ENCODE data around the gene FAM78A.

FAM78A gene

DNA sequence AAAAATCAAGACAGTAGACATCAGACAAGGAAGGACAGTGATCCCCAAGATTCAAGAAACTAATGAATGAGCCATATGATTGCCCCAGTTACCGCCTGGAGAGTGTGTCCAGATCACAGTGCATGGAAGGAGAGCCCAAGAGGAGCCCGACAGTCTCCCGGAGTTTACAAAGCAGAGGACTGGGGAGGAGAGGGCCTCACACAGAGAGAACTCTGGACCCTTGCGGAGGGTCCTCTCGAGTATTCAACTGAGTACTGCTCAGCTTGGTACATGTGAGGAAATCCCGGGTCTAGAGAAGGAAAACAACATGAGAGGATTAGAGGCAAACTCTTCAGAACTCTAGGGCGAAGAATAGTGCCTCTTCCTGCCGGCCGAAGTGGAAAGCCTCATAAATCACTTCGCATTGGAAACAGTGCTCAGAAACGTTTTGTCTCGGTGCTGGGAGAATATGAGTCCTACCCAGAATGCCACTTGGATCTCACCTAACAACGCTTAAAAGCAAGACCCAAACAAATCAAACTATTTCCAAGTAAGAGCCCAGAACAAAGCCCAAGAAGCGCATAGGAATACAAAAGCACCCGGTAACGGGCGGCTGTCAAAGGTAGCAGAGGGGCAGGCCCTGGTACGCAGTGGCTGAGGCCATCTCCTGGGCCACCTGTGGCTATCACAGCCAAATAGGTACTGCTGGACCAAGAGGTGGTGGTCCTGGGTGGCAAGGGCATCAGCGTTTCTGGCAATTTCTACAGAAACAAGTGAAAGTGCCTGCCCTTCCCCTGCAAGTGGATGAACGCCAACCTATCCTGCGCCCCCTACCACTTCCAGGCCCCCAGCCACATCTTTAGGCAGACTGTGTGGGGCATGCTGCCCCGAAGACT is 36.0 kb downstream of the FAM78A start:
- no peak for TF ChIP-seq ZNF8 (CRISPR knock-in tag; IDR thresholded peaks at IDR 0.05)
- no peak for TF ChIP-seq ZFP3 (CRISPR knock-in tag; IDR thresholded peaks at IDR 0.05)
- no peak for TF ChIP-seq BACH2 (CRISPR knock-in tag; IDR thresholded peaks at IDR 0.05; ENCODE audit: borderline replicate concordance)
- no peak for TF ChIP-seq OSR1 (CRISPR knock-in tag; IDR thresholded peaks at IDR 0.05)
- TF ChIP-seq GLIS3 (CRISPR knock-in tag; IDR thresholded peaks at IDR 0.05): no peak
- no peak for TF ChIP-seq PPARA (CRISPR knock-in tag; IDR thresholded peaks at IDR 0.05; ENCODE audit: borderline replicate concordance)
- TF ChIP-seq, protein P1, sequence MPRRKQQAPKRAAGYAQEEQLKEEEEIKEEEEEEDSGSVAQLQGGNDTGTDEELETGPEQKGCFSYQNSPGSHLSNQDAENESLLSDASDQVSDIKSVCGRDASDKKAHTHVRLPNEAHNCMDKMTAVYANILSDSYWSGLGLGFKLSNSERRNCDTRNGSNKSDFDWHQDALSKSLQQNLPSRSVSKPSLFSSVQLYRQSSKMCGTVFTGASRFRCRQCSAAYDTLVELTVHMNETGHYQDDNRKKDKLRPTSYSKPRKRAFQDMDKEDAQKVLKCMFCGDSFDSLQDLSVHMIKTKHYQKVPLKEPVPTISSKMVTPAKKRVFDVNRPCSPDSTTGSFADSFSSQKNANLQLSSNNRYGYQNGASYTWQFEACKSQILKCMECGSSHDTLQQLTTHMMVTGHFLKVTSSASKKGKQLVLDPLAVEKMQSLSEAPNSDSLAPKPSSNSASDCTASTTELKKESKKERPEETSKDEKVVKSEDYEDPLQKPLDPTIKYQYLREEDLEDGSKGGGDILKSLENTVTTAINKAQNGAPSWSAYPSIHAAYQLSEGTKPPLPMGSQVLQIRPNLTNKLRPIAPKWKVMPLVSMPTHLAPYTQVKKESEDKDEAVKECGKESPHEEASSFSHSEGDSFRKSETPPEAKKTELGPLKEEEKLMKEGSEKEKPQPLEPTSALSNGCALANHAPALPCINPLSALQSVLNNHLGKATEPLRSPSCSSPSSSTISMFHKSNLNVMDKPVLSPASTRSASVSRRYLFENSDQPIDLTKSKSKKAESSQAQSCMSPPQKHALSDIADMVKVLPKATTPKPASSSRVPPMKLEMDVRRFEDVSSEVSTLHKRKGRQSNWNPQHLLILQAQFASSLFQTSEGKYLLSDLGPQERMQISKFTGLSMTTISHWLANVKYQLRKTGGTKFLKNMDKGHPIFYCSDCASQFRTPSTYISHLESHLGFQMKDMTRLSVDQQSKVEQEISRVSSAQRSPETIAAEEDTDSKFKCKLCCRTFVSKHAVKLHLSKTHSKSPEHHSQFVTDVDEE (CRISPR knock-in tag; IDR thresholded peaks at IDR 0.05): no peak
- TF ChIP-seq, protein P2, sequence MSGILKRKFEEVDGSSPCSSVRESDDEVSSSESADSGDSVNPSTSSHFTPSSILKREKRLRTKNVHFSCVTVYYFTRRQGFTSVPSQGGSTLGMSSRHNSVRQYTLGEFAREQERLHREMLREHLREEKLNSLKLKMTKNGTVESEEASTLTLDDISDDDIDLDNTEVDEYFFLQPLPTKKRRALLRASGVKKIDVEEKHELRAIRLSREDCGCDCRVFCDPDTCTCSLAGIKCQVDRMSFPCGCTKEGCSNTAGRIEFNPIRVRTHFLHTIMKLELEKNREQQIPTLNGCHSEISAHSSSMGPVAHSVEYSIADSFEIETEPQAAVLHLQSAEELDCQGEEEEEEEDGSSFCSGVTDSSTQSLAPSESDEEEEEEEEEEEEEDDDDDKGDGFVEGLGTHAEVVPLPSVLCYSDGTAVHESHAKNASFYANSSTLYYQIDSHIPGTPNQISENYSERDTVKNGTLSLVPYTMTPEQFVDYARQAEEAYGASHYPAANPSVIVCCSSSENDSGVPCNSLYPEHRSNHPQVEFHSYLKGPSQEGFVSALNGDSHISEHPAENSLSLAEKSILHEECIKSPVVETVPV (CRISPR knock-in tag; IDR thresholded peaks at IDR 0.05): no peak
- no peak for TF ChIP-seq ESRRG (CRISPR knock-in tag; IDR thresholded peaks at IDR 0.05)
- no peak for TF ChIP-seq ISL1 (CRISPR knock-in tag; IDR thresholded peaks at IDR 0.05)
- no peak for TF ChIP-seq ZNF565 (CRISPR knock-in tag; conservative IDR thresholded peaks at IDR 0.05; ENCODE audit: low read depth)
- no peak for TF ChIP-seq CSDC2 (CRISPR knock-in tag; IDR thresholded peaks at IDR 0.05)
- TF ChIP-seq ZNF70 (CRISPR knock-in tag; IDR thresholded peaks at IDR 0.05): no peak
- TF ChIP-seq ZFP30 (CRISPR knock-in tag; IDR thresholded peaks at IDR 0.05): no peak
- TF ChIP-seq TCF4 (CRISPR knock-in tag; IDR thresholded peaks at IDR 0.05; ENCODE audit: borderline replicate concordance): no peak
- TF ChIP-seq ZC3H10 (CRISPR knock-in tag; IDR thresholded peaks at IDR 0.05): no peak
- no peak for ATAC-seq

DNA sequence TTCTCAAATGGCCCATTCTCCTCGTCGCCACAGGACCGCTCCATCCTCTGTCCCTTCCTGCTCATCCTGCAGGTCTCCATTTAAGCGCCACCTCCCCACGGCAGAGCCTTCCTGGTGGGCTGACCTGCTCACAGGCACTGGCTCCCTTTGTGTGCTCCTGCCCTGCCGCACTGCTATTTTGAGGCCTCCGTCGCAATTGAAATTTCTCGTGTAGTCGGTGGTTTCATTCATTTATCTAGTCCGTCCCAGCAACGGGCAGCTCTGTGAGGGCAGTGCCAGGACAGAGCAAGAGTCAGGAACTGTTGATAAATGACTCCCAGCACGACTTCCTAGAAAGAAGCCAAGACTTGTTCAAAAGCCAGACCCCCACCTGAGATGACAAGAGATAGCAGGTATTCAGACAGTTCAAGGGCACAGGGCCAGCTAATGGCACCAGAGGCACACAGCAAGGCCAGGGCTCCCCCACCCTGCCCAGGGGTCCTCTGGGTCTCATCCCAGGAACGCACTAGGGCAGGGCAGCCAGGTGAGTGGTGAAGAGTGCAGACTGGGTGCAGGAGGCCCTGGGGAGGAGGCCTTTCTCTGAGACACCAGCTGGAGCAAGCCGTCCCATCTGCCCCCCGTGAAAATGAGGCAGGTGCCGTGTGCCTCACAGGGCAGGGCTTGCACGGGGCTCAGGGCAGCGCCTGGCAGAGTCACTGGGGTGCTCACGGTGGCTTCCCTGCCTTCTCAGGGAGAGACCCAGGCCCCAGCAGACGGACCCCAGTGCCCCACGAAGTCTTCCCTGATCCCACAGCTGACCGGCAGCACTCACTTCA is 36.9 kb downstream of the FAM78A start:
- no peak for TF ChIP-seq ZNF565 (CRISPR knock-in tag; conservative IDR thresholded peaks at IDR 0.05; ENCODE audit: low read depth)
- no peak for ATAC-seq

DNA sequence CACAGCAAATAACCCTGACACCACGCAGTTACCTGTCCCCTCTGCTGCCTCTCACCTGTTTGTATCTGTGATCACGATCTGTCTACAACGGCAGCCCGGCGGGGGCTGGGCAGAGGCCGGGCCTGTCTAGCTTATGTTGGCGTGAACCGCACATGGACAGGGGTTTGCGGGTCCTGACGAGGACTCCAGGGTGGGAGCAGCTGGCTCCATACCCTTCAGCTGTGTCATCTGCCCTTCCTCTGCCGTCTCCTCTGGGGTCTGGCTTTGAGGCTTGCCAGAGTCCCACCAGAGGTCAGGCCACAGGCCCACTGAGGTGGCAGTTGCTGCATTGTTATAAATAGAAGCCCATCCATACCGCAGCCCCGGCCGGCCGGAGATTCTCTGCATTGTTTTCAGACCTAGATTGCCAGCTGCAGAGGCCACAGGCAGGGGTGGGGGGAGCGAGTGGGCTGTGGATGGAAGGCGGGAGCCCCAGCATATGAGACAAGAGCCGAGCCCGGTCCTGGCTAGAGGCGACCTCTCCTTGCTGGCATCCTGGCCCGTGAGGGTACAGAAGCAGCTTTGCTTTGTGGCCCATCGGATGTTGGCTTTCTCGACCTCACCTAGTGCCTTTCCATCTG is 37.8 kb downstream of the FAM78A start:
- TF ChIP-seq ISL1 (CRISPR knock-in tag; IDR thresholded peaks at IDR 0.05) (no peak), CSDC2 (CRISPR knock-in tag; IDR thresholded peaks at IDR 0.05) (no peak), SNAI2 (CRISPR knock-in tag; IDR thresholded peaks at IDR 0.05) (no peak)
- ATAC-seq: no peak

DNA sequence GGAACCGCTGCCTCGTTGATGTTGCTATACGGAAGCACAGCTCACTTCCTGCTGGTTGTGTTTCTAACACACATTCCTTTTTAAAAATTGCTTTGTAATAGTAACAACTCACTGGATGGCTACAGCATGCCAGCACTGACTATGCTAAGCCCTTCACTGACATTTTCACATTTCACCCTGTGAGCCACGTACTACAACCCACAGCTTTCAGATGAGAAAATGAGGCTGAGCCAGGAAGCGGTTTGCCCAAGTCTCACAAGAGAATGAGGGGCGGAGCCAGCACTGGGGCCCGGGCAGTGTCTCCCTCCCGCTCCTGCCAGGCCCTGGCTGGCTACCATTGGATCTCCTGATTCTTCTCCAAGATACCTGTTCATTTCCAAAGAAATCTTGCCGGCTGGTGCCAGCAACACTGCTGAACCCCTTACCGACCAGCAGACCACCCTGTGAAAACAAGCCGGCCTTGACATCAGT is 38.3 kb downstream of the FAM78A start:
- peak; percentile 56 for ATAC-seq

DNA sequence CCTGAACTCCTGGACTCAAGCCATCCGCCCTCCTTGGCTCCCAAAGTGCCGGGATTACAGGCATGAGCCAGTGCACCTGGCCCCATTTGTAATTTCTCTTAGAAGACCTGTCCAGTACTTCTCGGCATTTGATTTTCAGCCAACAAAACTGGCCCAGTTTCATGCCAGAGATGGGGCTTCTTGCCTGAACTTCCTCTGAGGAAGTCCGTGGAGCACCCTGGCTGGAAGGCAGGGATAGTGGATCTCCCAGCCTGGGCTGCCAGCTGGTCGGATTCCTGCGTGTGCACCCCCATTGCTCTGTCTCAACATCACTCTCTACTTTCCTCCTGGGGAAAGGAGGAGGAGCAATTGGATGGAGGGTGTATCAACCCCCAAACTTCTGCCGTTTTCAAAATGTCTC is 39.0 kb downstream of the FAM78A start:
- ATAC-seq: no peak
- TF ChIP-seq, protein P1 (CRISPR knock-in tag; IDR thresholded peaks at IDR 0.05): no peak
- TF ChIP-seq TOX (CRISPR knock-in tag; IDR thresholded peaks at IDR 0.05; ENCODE audit: borderline replicate concordance) (no peak), OSR1 (CRISPR knock-in tag; IDR thresholded peaks at IDR 0.05) (no peak), ZNF565 (CRISPR knock-in tag; conservative IDR thresholded peaks at IDR 0.05; ENCODE audit: low read depth) (no peak), ARNTL (CRISPR knock-in tag; IDR thresholded peaks at IDR 0.05; ENCODE audit: borderline replicate concordance, low read depth) (no peak), ZFP30 (CRISPR knock-in tag; IDR thresholded peaks at IDR 0.05) (no peak), GLIS3 (CRISPR knock-in tag; IDR thresholded peaks at IDR 0.05) (no peak), ZNF8 (CRISPR knock-in tag; IDR thresholded peaks at IDR 0.05) (no peak), BACH2 (CRISPR knock-in tag; IDR thresholded peaks at IDR 0.05; ENCODE audit: borderline replicate concordance) (no peak), ZNF70 (CRISPR knock-in tag; IDR thresholded peaks at IDR 0.05) (no peak), ISL1 (CRISPR knock-in tag; IDR thresholded peaks at IDR 0.05) (no peak), CSDC2 (CRISPR knock-in tag; IDR thresholded peaks at IDR 0.05) (no peak)

More for the DNA sequence above, 38.3 kb downstream of the FAM78A start:
- TF ChIP-seq CSDC2 (CRISPR knock-in tag; IDR thresholded peaks at IDR 0.05) (no peak), GLIS3 (CRISPR knock-in tag; IDR thresholded peaks at IDR 0.05) (no peak)

All from SK-N-SH treated with all-trans-retinoic acid at 6 μM for 48 hours (cell line).